CD8-positive, alpha-beta memory T cell (primary cell): Measurements from ENCODE around the gene TSPO2. TPM values are rescaled to one million over a fixed set of nuclear protein-coding genes. Genes with fewer than 3 reads are reported as not detected.

ENCODE experiments used
- CTCF ChIA-PET: fragments of 350-600 bp; sonication (Branson Sonifier 250); formaldehyde crosslinking; loops from one replicate; lab custom pipeline; 2021; ENCODE audit warnings: antibody characterized with exemption; lab: Charles Lee
- POLR2A ChIA-PET: fragments of 350-600 bp; sonication (Branson Sonifier 250); formaldehyde crosslinking; loops from one replicate; lab custom pipeline; 2021; ENCODE audit warnings: antibody characterized with exemption; lab: Charles Lee
- DNase-seq, 5 donors: peaks; one replicate each; pipeline versions ENCODE4 v3.0.0 to v3.0.0-alpha.2; 2020 to 2022; ENCODE audit warnings: mixed read lengths in 1 of 5
- H3K27ac ChIP-seq: one replicate; pipeline ENCODE4 v1.7.0; 2013; ENCODE audit warnings: low read depth, mild to moderate bottlenecking, low read length, moderate library complexity
- H3K27me3 ChIP-seq: 2 replicates; pipeline ENCODE4 v1.7.0; 2013; ENCODE audit warnings: low read length, mild to moderate bottlenecking; ENCODE audit not compliant: insufficient read depth, poor library complexity, severe bottlenecking
- H3K36me3 ChIP-seq: 2 replicates; pipeline ENCODE4 v1.7.0; 2013; ENCODE audit warnings: mild to moderate bottlenecking, low read length, moderate library complexity; ENCODE audit not compliant: insufficient read depth
- H3K4me1 ChIP-seq: 2 replicates; pipeline ENCODE4 v1.7.0; 2013; ENCODE audit warnings: mild to moderate bottlenecking, low read length, moderate library complexity; ENCODE audit not compliant: insufficient read depth
- H3K4me3 ChIP-seq: 2 replicates; pipeline ENCODE4 v1.7.0; 2013; ENCODE audit warnings: mild to moderate bottlenecking, low read length
- H3K9me3 ChIP-seq: 2 replicates; pipeline ENCODE4 v1.7.0; 2013; ENCODE audit warnings: mild to moderate bottlenecking, low read length
- H3K27ac Mint-ChIP-seq, 8 donors: one replicate each; pipeline ENCODE4 v1.8.0; 2020 to 2021; ENCODE audit warnings: mixed read lengths in 8 of 8, mild to moderate bottlenecking in 6 of 8, inconsistent platforms in 3 of 8, moderate library complexity in 3 of 8
- H3K27me3 Mint-ChIP-seq, 2 donors: one replicate each; pipeline ENCODE4 v1.8.0; 2020 to 2021; ENCODE audit warnings: mixed read lengths in 2 of 2, mild to moderate bottlenecking in 1 of 2, moderate library complexity in 1 of 2
- H3K36me3 Mint-ChIP-seq, 3 donors: one replicate each; pipeline ENCODE4 v1.8.0; 2020 to 2021; ENCODE audit warnings: mixed read lengths in 3 of 3, inconsistent platforms in 1 of 3, mild to moderate bottlenecking in 1 of 3
- H3K4me1 Mint-ChIP-seq, 3 donors: one replicate each; pipeline ENCODE4 v1.8.0; 2020 to 2021; ENCODE audit warnings: mixed read lengths in 3 of 3, inconsistent platforms in 1 of 3, mild to moderate bottlenecking in 1 of 3
- H3K4me3 Mint-ChIP-seq, 7 donors: one replicate each; pipeline ENCODE4 v1.8.0; 2020 to 2021; ENCODE audit warnings: mixed read lengths in 7 of 7, mild to moderate bottlenecking in 6 of 7, moderate library complexity in 4 of 7, inconsistent platforms in 2 of 7
- H3K9me3 Mint-ChIP-seq, 5 donors: one replicate each; pipeline ENCODE4 v1.8.0; 2020 to 2022; ENCODE audit warnings: mixed read lengths in 5 of 5, mild to moderate bottlenecking in 3 of 5, moderate library complexity in 2 of 5, inconsistent platforms in 1 of 5
- polyA plus RNA-seq: library from polyadenylated mRNA; unstranded; fragments of 300-500 nt; fragmentation: Illumina TruSeq; gene quantifications from one replicate; pipeline ENCODE4 v1.2.3, GENCODE V29; 2021
- total RNA-seq, 2 experiments: library from RNA; stranded (reverse); gene quantifications; one replicate each; pipeline ENCODE4 v1.2.3, GENCODE V29; 2021

The TSPO2 gene
- total and polyA plus RNA-seq, 3 experiments from 2014 or later, result not detected

DNA sequence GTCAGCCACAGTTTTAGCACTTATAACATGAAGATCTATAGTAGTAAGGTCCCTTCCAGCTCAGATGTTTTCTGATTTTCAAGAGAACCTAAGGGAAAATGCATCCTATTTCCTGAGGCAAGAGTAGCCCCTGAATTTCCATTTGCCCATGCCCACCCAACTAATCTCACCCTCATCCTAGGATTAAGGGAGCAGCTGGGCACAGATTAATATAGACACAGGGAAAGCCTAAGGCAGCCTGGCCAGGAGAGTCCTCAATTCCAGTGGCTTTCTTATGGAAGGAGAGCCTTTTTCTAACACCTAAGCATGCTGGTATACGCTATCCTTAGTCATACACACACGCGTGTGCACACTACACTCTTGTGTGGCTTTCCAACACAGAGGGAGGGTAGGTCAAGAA lies 12.2 kb downstream of the TSPO2 start:
- Mint-ChIP-seq H3K4me1 (peaks cover 14 to 17% (median 14%) of the 10 kb centered on the region in 3 donors), H3K4me3 (no peak overlapping the region), H3K27me3 (no peaks in the 10 kb centered on the region), H3K36me3 (peaks cover 0 to 45% (median 16%) of the 10 kb centered on the region in 3 donors), H3K9me3 (no peaks in the 10 kb centered on the region), H3K27ac (no peak overlapping the region)
- Histone ChIP-seq H3K36me3 (no peaks in the 10 kb centered on the region), H3K4me1 (peaks cover 18% of the 10 kb centered on the region), H3K9me3 (no peaks in the 10 kb centered on the region), H3K27me3 (no peaks in the 10 kb centered on the region), H3K4me3 (no peak overlapping the region), H3K27ac (no peak overlapping the region)
- CTCF ChIA-PET, result interaction anchor here (0.9 to 5.0 kb wide), 4 partner anchors 11 to 27 kb away, joined by 3 to 22 read pairs (median 4); no protein-coding TSS in a partner anchor
- no peak for DNase-seq
- POLR2A ChIA-PET, result no interaction called here

DNA sequence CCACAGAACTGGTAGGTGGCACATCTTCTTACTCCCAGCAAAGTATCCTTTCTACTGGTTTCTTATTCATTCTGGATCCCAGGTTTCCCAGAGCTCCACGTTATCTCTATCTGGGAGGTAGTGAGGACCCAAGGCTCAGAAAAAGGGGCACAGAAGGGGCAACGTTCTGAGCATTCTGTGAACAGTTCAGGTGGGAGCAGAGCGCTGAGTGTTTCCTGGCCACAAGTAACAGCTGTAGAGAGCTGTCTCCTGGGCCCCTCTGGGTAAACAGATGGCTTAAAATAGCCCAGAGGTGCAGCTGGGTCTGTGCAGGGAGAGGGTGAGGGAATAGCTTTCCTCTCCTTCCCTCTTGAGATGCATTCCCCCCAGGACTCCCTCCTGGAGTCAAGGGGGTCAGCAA lies 12.9 kb downstream of the TSPO2 start:
- DNase-seq, result no peak
- H3K4me1 ChIP-seq, result peaks cover 18% of the 10 kb centered on the region
- no peak overlapping the region for H3K4me3 ChIP-seq
- Mint-ChIP-seq H3K27ac (peak overlapping the region in 1 of 8 donors; percentile 5), H3K27me3 (no peaks in the 10 kb centered on the region), H3K4me1 (peaks cover 14 to 17% (median 14%) of the 10 kb centered on the region in 3 donors), H3K36me3 (peaks cover 0 to 46% (median 20%) of the 10 kb centered on the region in 3 donors), H3K9me3 (no peaks in the 10 kb centered on the region), H3K4me3 (no peak overlapping the region)
- no peaks in the 10 kb centered on the region for H3K36me3 ChIP-seq
- CTCF ChIA-PET, result interaction anchor here (0.9 to 5.0 kb wide), 5 partner anchors 11 to 27 kb away, joined by 3 to 22 read pairs (median 5); partner anchors contain the start of gene UNC5CL
- H3K9me3 ChIP-seq, result no peaks in the 10 kb centered on the region
- no peak overlapping the region for H3K27ac ChIP-seq
- POLR2A ChIA-PET, result no interaction called here
- no peaks in the 10 kb centered on the region for H3K27me3 ChIP-seq

DNA sequence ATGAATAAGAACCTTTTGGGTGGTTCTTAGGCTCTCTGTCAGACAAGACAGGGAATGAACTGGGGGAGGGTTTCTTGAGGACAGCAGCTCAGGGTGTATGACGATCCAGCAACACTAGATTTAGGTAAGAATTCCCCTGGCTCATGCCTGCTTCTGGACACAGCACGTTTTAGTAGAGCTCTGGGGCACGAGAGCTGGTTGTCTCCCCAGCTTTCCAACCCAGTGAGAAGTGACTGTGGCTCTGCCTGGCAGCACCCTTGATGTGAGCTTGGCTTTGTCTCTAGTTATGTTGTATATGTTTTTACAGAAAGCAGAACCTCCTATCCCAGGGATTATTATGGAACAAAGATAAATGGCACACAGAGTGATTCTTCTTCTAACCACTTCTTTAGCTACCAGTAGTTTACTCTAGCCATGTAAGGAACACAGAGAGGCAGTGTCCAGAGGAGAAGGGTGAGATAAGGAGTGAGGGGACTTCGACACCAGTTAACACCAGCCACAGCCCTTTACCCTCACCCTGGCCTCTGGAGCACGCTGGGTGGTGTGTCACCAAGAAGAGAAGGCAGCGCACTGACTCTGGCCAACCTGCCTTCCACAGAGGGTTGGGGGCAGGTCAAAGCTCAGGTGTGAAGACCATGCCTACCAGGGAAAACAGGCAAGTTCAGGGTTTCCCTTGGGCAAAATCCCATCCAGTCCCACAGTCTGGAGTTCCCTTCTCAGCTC lies 14.7 kb downstream of the TSPO2 start:
- Mint-ChIP-seq H3K4me1 (peaks cover 9 to 10% (median 9%) of the 10 kb centered on the region in 3 donors), H3K27me3 (no peaks in the 10 kb centered on the region), H3K9me3 (no peaks in the 10 kb centered on the region), H3K4me3 (no peak overlapping the region), H3K27ac (no peak overlapping the region), H3K36me3 (peaks cover 0 to 56% (median 21%) of the 10 kb centered on the region in 3 donors)
- H3K27me3 ChIP-seq, result no peaks in the 10 kb centered on the region
- peaks cover 11% of the 10 kb centered on the region for H3K4me1 ChIP-seq
- H3K4me3 ChIP-seq, result no peak overlapping the region
- ChIA-PET CTCF (interaction anchor here (1.4 to 5.0 kb wide), 3 partner anchors 9 to 29 kb away, joined by 3 to 22 read pairs (median 8); partner anchors contain the start of gene UNC5CL), POLR2A (no interaction called here)
- DNase-seq, result no peak
- H3K9me3 ChIP-seq, result no peaks in the 10 kb centered on the region
- peaks cover 5% of the 10 kb centered on the region for H3K36me3 ChIP-seq
- no peak overlapping the region for H3K27ac ChIP-seq

DNA sequence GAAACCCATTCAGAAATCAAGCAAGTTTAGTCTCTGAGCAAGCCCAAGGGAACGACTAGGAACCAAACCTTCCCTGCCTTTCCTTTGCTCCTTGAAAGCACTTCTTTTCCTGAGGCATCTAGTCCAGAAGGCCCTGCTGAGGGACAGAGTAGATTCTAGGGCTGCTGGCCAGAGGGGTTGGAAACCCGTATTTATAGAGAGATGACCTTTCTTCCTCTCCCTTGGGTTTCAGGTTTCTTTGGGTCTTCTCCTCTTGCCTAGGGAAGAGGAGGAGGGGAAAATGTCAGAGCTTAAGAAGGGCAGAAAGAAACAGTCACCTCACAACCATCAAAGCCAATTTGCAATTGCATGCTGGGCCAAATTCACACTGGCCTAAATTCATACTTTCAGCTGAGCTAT lies 16.5 kb downstream of the TSPO2 start:
- Mint-ChIP-seq H3K36me3 (peaks cover 0 to 72% (median 21%) of the 10 kb centered on the region in 3 donors), H3K27me3 (no peaks in the 10 kb centered on the region), H3K27ac (peak overlapping the region in 1 of 8 donors; percentile 55), H3K9me3 (no peaks in the 10 kb centered on the region), H3K4me3 (no peak overlapping the region), H3K4me1 (no peaks in the 10 kb centered on the region)
- Histone ChIP-seq H3K9me3 (no peaks in the 10 kb centered on the region), H3K27ac (no peak overlapping the region), H3K27me3 (no peaks in the 10 kb centered on the region), H3K36me3 (peaks cover 12% of the 10 kb centered on the region), H3K4me3 (no peak overlapping the region), H3K4me1 (no peaks in the 10 kb centered on the region)
- no peak for DNase-seq
- ChIA-PET POLR2A (no interaction called here), CTCF (interaction anchor here (1.5 kb wide), 1 partner anchor 30 kb away, joined by 4 read pairs; no protein-coding TSS in a partner anchor)

DNA sequence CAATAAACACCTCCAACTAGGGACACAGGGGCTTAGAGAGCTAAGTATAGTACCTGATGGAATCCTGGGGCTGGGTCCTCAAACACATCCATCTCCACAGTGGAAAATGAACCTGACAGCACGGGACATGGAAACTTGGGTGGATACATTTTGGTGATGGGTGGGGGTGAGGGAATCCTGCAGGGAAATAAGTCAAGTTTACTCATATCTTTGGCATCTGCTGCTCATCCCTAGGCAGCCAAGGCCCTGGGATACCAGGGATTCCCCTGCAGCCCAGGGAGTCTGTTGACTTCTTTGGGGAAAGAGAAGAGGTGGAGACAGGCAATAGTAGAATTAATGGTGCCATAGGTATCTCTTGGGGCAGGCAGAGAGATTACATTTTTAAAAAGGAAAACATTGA lies 17.3 kb downstream of the TSPO2 start:
- no peaks in the 10 kb centered on the region for H3K4me1 Mint-ChIP-seq
- H3K4me1 ChIP-seq, result no peaks in the 10 kb centered on the region
- no peak overlapping the region for H3K4me3 Mint-ChIP-seq
- H3K27ac ChIP-seq, result no peak overlapping the region
- peak overlapping the region in 1 of 8 donors; percentile 3 for H3K27ac Mint-ChIP-seq
- DNase-seq, result no peak
- ChIA-PET CTCF (interaction anchor here (1.0 to 1.5 kb wide), 2 partner anchors 10 to 31 kb away, joined by 4 to 5 read pairs; no protein-coding TSS in a partner anchor), POLR2A (no interaction called here)
- no peaks in the 10 kb centered on the region for H3K27me3 ChIP-seq
- no peaks in the 10 kb centered on the region for H3K27me3 Mint-ChIP-seq
- H3K9me3 ChIP-seq, result no peaks in the 10 kb centered on the region
- peaks cover 20% of the 10 kb centered on the region for H3K36me3 ChIP-seq
- H3K36me3 Mint-ChIP-seq, result peaks cover 0 to 80% (median 21%) of the 10 kb centered on the region in 3 donors
- H3K4me3 ChIP-seq, result no peak overlapping the region
- no peaks in the 10 kb centered on the region for H3K9me3 Mint-ChIP-seq

DNA sequence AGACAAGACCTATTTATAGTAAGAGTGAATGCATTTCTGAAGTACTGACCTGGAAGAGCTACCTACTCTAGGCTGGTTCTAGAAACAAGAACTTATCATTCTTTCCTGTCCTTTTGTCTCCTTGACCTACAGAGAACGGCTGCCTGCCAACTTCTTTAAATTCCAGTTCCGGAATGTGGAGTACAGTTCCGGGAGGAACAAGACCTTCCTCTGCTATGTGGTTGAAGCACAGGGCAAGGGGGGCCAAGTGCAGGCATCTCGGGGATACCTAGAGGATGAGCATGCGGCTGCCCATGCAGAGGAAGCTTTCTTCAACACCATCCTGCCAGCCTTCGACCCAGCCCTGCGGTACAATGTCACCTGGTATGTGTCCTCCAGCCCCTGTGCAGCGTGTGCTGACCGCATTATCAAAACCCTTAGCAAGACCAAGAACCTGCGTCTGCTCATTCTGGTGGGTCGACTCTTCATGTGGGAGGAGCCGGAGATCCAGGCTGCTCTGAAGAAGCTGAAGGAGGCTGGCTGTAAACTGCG lies 19.0 kb downstream of the TSPO2 start:
- peaks cover 29% of the 10 kb centered on the region for H3K36me3 ChIP-seq
- ChIA-PET POLR2A (no interaction called here), CTCF (interaction anchor here (0.7 kb wide), 2 partner anchors 36 to 49 kb away, joined by 4 read pairs; no protein-coding TSS in a partner anchor)
- no peak overlapping the region for H3K4me3 ChIP-seq
- peaks cover 0 to 83% (median 16%) of the 10 kb centered on the region in 3 donors for H3K36me3 Mint-ChIP-seq
- no peaks in the 10 kb centered on the region for H3K27me3 Mint-ChIP-seq
- H3K9me3 ChIP-seq, result no peaks in the 10 kb centered on the region
- H3K27ac Mint-ChIP-seq, result peak overlapping the region in 1 of 8 donors; percentile 63
- no peaks in the 10 kb centered on the region for H3K4me1 ChIP-seq
- peaks cover 0 to 2% (median 0%) of the 10 kb centered on the region in 3 donors for H3K4me1 Mint-ChIP-seq
- no peak overlapping the region for H3K4me3 Mint-ChIP-seq
- no peak overlapping the region for H3K27ac ChIP-seq
- H3K9me3 Mint-ChIP-seq, result no peaks in the 10 kb centered on the region
- DNase-seq, result no peak
- H3K27me3 ChIP-seq, result no peaks in the 10 kb centered on the region

DNA sequence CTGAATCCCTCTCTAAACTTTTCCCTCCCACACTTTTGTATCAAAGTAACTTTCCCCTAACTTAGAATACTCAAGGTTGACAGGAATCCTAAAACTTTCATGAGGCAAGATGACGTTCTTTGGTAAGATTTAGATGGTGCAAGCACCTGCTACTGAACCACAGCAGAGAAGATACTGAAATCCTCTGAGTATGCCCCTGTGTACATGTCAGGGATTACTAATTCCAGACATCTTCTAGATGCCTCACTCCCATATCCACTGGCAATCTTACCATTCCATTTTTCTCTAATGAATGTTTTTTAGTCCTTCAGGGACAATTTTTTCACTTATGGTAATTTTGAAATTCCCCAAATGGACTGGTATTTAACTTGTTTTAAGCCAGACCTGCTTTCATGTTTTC lies 19.8 kb downstream of the TSPO2 start:
- Mint-ChIP-seq H3K27me3 (no peaks in the 10 kb centered on the region), H3K4me3 (no peak overlapping the region), H3K4me1 (peaks cover 6 to 10% (median 6%) of the 10 kb centered on the region in 3 donors), H3K36me3 (peaks cover 5 to 83% (median 16%) of the 10 kb centered on the region in 3 donors), H3K9me3 (no peaks in the 10 kb centered on the region), H3K27ac (no peak overlapping the region)
- ChIA-PET POLR2A (no interaction called here), CTCF (no interaction called here)
- Histone ChIP-seq H3K27ac (no peak overlapping the region), H3K4me3 (no peak overlapping the region), H3K9me3 (no peaks in the 10 kb centered on the region), H3K36me3 (peaks cover 30% of the 10 kb centered on the region), H3K27me3 (no peaks in the 10 kb centered on the region), H3K4me1 (no peaks in the 10 kb centered on the region)
- no peak for DNase-seq

DNA sequence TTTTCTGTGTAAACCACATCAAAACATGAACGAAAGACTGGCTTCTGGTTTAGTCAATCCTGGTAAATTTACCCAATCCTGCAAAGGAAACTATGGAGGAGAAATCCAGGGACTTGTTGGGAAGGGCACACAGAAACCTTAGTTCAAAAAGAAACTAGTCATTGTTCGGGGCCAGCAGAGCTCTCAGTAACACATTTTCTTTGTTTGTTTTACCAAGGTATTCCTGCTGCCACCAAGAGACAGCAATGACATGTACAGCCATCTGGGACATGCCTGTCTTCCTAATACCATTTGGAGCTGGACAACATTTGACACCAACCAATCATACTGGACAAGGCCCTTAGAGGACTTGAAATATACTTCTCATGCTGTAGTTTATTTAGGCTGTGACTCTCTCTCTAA lies 21.6 kb downstream of the TSPO2 start:
- no peak overlapping the region for H3K4me3 ChIP-seq
- no peak overlapping the region for H3K4me3 Mint-ChIP-seq
- H3K27me3 ChIP-seq, result no peaks in the 10 kb centered on the region
- H3K27ac ChIP-seq, result no peak overlapping the region
- peak overlapping the region in 1 of 8 donors; percentile 2 for H3K27ac Mint-ChIP-seq
- peaks cover 7 to 13% (median 10%) of the 10 kb centered on the region in 3 donors for H3K4me1 Mint-ChIP-seq
- no peak for DNase-seq
- H3K9me3 ChIP-seq, result no peaks in the 10 kb centered on the region
- peaks cover 9 to 91% (median 16%) of the 10 kb centered on the region in 3 donors for H3K36me3 Mint-ChIP-seq
- H3K36me3 ChIP-seq, result peaks cover 45% of the 10 kb centered on the region
- no peaks in the 10 kb centered on the region for H3K4me1 ChIP-seq
- ChIA-PET CTCF (interaction anchor here (0.6 to 2.0 kb wide), 3 partner anchors 24 to 36 kb away, joined by 3 to 5 read pairs (median 4); no protein-coding TSS in a partner anchor), POLR2A (no interaction called here)
- H3K27me3 Mint-ChIP-seq, result no peaks in the 10 kb centered on the region
- H3K9me3 Mint-ChIP-seq, result no peaks in the 10 kb centered on the region
